ENCODE data around the gene ZSWIM4.

GRCh38 chr19:13808856-13809255 lies 13.6 kb downstream of the ZSWIM4 start:
- TF ChIP-seq CTCF (IDR thresholded peaks at IDR 0.05) (no peak), GATA2 (CRISPR knock-in tag; IDR thresholded peaks at IDR 0.05) (no peak), POLR2AphosphoS5 (IDR thresholded peaks at IDR 0.05; ENCODE audit: low read depth, low read length) (no peak), MXI1 (IDR thresholded peaks at IDR 0.05; ENCODE audit: low read depth, low read length) (no peak), EP300 (IDR thresholded peaks at IDR 0.05; ENCODE audit: borderline replicate concordance in 1 of 2, low read depth in 1 of 2, low read length in 1 of 2) (no peak), FOXJ3 (CRISPR knock-in tag; IDR thresholded peaks at IDR 0.05) (no peak), RAD21 (IDR thresholded peaks at IDR 0.05; ENCODE audit: low read length) (no peak), TCF12 (IDR thresholded peaks at IDR 0.05) (no peak), FOXM1 (IDR thresholded peaks at IDR 0.05; ENCODE audit: low read depth) (no peak)

Data from SK-N-SH (cell line).